SK-N-SH treated with all-trans-retinoic acid at 6 μM for 48 hours (cell line): ENCODE measurements around the gene EFL1.

Source experiments
- ZFP30 ChIP-seq: fragments of 450-650 bp; formaldehyde crosslinking; IDR thresholded peaks from 2 replicates; pipeline ENCODE4 v1.5.0; 2022; ENCODE audit warnings: mild to moderate bottlenecking, moderate library complexity
- ZNF565 ChIP-seq: fragments of 450-650 bp; formaldehyde crosslinking; conservative IDR thresholded peaks from 2 replicates; pipeline ENCODE4 v1.5.0; 2020; ENCODE audit warnings: low read depth, mild to moderate bottlenecking, moderate library complexity
- TF ChIP-seq, protein P1 (sequence below): fragments of 250-450 bp; sonication (Bioruptor Pico); IDR thresholded peaks from 2 replicates; pipeline ENCODE4 v1.5.0; 2020; ENCODE audit warnings: mild to moderate bottlenecking, moderate library complexity
- TF ChIP-seq, protein P2 (sequence below): fragments of 250-450 bp; sonication (Bioruptor Pico); IDR thresholded peaks from 2 replicates; pipeline ENCODE4 v1.5.1; 2021; ENCODE audit warnings: mild to moderate bottlenecking, moderate library complexity
- TF ChIP-seq, protein P3 (sequence below): fragments of 250-450 bp; sonication (Bioruptor Pico); IDR thresholded peaks from 2 replicates; pipeline ENCODE4 v1.8.0; 2020; ENCODE audit warnings: mild to moderate bottlenecking, moderate library complexity, borderline replicate concordance
- TF ChIP-seq, protein P4 (sequence below): fragments of 250-450 bp; sonication (Bioruptor Pico); IDR thresholded peaks from 2 replicates; pipeline ENCODE4 v1.5.1; 2020; ENCODE audit warnings: low read depth, mild to moderate bottlenecking, moderate library complexity

DNA sequence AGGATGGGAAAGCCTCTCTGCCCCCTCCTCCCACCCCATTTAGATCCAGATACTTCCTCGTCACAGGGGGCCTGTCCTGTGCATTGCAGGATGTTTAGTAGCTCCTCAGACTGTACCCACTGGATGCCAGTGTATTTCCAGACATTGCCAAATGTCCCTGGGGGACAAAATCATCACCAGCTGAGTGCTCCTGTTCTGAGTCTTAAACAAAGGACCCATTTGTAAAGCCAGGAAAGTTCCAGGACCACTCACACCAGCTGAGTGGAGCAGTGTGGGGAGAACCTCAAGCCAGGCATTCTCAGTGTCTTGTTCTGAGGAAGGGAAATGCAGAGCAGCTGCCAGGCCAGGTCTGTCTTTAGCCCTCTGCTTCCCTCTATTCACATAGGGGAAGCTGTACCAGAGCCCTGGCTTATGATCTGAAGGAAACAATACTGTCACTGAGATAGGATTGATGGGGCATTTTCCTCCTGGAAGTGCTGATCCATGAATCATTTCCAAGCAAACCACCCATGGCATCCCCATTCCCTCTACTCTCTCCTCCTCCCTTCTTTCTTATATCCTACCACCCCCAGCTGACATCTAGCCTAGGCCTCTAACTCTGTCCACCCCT, 149.3 kb downstream of the EFL1 start:
- TF ChIP-seq, protein P1, sequence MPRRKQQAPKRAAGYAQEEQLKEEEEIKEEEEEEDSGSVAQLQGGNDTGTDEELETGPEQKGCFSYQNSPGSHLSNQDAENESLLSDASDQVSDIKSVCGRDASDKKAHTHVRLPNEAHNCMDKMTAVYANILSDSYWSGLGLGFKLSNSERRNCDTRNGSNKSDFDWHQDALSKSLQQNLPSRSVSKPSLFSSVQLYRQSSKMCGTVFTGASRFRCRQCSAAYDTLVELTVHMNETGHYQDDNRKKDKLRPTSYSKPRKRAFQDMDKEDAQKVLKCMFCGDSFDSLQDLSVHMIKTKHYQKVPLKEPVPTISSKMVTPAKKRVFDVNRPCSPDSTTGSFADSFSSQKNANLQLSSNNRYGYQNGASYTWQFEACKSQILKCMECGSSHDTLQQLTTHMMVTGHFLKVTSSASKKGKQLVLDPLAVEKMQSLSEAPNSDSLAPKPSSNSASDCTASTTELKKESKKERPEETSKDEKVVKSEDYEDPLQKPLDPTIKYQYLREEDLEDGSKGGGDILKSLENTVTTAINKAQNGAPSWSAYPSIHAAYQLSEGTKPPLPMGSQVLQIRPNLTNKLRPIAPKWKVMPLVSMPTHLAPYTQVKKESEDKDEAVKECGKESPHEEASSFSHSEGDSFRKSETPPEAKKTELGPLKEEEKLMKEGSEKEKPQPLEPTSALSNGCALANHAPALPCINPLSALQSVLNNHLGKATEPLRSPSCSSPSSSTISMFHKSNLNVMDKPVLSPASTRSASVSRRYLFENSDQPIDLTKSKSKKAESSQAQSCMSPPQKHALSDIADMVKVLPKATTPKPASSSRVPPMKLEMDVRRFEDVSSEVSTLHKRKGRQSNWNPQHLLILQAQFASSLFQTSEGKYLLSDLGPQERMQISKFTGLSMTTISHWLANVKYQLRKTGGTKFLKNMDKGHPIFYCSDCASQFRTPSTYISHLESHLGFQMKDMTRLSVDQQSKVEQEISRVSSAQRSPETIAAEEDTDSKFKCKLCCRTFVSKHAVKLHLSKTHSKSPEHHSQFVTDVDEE (CRISPR knock-in tag) = no peak
- TF ChIP-seq, protein P2, sequence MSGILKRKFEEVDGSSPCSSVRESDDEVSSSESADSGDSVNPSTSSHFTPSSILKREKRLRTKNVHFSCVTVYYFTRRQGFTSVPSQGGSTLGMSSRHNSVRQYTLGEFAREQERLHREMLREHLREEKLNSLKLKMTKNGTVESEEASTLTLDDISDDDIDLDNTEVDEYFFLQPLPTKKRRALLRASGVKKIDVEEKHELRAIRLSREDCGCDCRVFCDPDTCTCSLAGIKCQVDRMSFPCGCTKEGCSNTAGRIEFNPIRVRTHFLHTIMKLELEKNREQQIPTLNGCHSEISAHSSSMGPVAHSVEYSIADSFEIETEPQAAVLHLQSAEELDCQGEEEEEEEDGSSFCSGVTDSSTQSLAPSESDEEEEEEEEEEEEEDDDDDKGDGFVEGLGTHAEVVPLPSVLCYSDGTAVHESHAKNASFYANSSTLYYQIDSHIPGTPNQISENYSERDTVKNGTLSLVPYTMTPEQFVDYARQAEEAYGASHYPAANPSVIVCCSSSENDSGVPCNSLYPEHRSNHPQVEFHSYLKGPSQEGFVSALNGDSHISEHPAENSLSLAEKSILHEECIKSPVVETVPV (CRISPR knock-in tag) = no peak
- TF ChIP-seq, protein P3, sequence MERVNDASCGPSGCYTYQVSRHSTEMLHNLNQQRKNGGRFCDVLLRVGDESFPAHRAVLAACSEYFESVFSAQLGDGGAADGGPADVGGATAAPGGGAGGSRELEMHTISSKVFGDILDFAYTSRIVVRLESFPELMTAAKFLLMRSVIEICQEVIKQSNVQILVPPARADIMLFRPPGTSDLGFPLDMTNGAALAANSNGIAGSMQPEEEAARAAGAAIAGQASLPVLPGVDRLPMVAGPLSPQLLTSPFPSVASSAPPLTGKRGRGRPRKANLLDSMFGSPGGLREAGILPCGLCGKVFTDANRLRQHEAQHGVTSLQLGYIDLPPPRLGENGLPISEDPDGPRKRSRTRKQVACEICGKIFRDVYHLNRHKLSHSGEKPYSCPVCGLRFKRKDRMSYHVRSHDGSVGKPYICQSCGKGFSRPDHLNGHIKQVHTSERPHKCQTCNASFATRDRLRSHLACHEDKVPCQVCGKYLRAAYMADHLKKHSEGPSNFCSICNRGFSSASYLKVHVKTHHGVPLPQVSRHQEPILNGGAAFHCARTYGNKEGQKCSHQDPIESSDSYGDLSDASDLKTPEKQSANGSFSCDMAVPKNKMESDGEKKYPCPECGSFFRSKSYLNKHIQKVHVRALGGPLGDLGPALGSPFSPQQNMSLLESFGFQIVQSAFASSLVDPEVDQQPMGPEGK (CRISPR knock-in tag) = no peak
- no peak for TF ChIP-seq ZNF565 (CRISPR knock-in tag)
- no peak for TF ChIP-seq ZFP30 (CRISPR knock-in tag)
- TF ChIP-seq, protein P4, sequence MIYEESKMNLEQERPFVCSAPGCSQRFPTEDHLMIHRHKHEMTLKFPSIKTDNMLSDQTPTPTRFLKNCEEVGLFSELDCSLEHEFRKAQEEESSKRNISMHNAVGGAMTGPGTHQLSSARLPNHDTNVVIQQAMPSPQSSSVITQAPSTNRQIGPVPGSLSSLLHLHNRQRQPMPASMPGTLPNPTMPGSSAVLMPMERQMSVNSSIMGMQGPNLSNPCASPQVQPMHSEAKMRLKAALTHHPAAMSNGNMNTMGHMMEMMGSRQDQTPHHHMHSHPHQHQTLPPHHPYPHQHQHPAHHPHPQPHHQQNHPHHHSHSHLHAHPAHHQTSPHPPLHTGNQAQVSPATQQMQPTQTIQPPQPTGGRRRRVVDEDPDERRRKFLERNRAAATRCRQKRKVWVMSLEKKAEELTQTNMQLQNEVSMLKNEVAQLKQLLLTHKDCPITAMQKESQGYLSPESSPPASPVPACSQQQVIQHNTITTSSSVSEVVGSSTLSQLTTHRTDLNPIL (CRISPR knock-in tag) = no peak
